HEK293 (cell line): ENCODE results near the gene FEZF1.

Experiments used
- CTCF ChIA-PET: fragments of 350-600 bp; formaldehyde crosslinking; extraction: SDS; loops from one replicate; lab custom pipeline; 2021; ENCODE audit warnings: antibody characterized with exemption; lab: Yijun Ruan, JAX
- POLR2A ChIA-PET: fragments of 300-600 bp; formaldehyde crosslinking; extraction: SDS; loops from one replicate; lab custom pipeline; 2020; ENCODE audit warnings: antibody characterized with exemption, inconsistent platforms; lab: Yijun Ruan, JAX
- H3K27ac ChIP-seq: fragments of 200-500 bp; sonication (Bioruptor generic); 2 replicates; pipeline ENCODE4 v1.5.1; 2014; ENCODE audit warnings: low read depth, low read length, control low read depth, inconsistent platforms; ENCODE audit errors: extremely low read depth
- H3K36me3 ChIP-seq, 2 experiments: fragments of 200-500 bp in 1 of 2; sonication (Bioruptor generic) in 1 of 2; 1 replicate in 1 of 2; 2 replicates in 1 of 2; pipeline ENCODE4 v1.5.1; 2014 to 2017; ENCODE audit warnings: inconsistent platforms in 2 of 2, low read length in 2 of 2; ENCODE audit not compliant: control insufficient read depth in 2 of 2, insufficient read depth in 1 of 2
- H3K4me1 ChIP-seq: fragments of 200-500 bp; sonication (Bioruptor generic); 2 replicates; pipeline ENCODE4 v1.5.1; 2014; ENCODE audit warnings: mild to moderate bottlenecking, low read length, inconsistent platforms; ENCODE audit not compliant: control insufficient read depth, insufficient read depth
- H3K4me3 ChIP-seq: 2 replicates; pipeline ENCODE4 v1.5.1; 2011; ENCODE audit warnings: low read depth, mild to moderate bottlenecking, control low read depth, low read length, moderate library complexity
- H3K9me3 ChIP-seq: fragments of 200-500 bp; sonication (Bioruptor generic); 2 replicates; pipeline ENCODE4 v1.5.1; 2014; ENCODE audit warnings: low read depth, low read length, inconsistent platforms; ENCODE audit not compliant: control insufficient read depth, insufficient read depth
- GLI4 ChIP-seq: fragments of 450-650 bp; formaldehyde crosslinking; IDR thresholded peaks from 2 replicates; pipeline ENCODE4 v1.5.1; 2016; ENCODE audit warnings: missing biosample characterization, missing genetic modification characterization
- KLF1 ChIP-seq: fragments of 450-650 bp; formaldehyde crosslinking; IDR thresholded peaks from 2 replicates; pipeline ENCODE4 v1.5.1; 2016; ENCODE audit warnings: missing biosample characterization, missing genetic modification characterization
- KLF16 ChIP-seq: fragments of 450-650 bp; formaldehyde crosslinking; IDR thresholded peaks from 2 replicates; pipeline ENCODE4 v1.5.1; 2017; ENCODE audit warnings: missing biosample characterization, missing genetic modification characterization
- PRDM2 ChIP-seq: fragments of 450-650 bp; formaldehyde crosslinking; IDR thresholded peaks from 2 replicates; pipeline ENCODE4 v1.5.1; 2016; ENCODE audit warnings: missing biosample characterization, missing genetic modification characterization, borderline replicate concordance
- ZBTB44 ChIP-seq: fragments of 450-650 bp; IDR thresholded peaks from 2 replicates; pipeline ENCODE4 v1.5.1; 2018; ENCODE audit warnings: missing biosample characterization, mild to moderate bottlenecking, missing genetic modification characterization
- ZFP41 ChIP-seq: fragments of 450-650 bp; formaldehyde crosslinking; IDR thresholded peaks from 2 replicates; pipeline ENCODE4 v1.5.1; 2016; ENCODE audit warnings: missing biosample characterization, missing genetic modification characterization, borderline replicate concordance
- ZNF211 ChIP-seq: fragments of 450-650 bp; formaldehyde crosslinking; IDR thresholded peaks from 2 replicates; pipeline ENCODE4 v1.5.1; 2016; ENCODE audit warnings: low read depth, missing biosample characterization, missing genetic modification characterization
- ZNF76 ChIP-seq: fragments of 450-650 bp; formaldehyde crosslinking; IDR thresholded peaks from 2 replicates; pipeline ENCODE4; 2016; ENCODE audit warnings: low read depth, missing biosample characterization, missing genetic modification characterization, borderline replicate concordance
- ZNF792 ChIP-seq: fragments of 450-650 bp; formaldehyde crosslinking; IDR thresholded peaks from 2 replicates; pipeline ENCODE4 v1.5.1; 2016; ENCODE audit warnings: missing biosample characterization, missing genetic modification characterization
- ZSCAN4 ChIP-seq: fragments of 450-650 bp; formaldehyde crosslinking; IDR thresholded peaks from 2 replicates; pipeline ENCODE4 v1.5.1; 2017; ENCODE audit warnings: missing biosample characterization, missing genetic modification characterization

Gene FEZF1

GRCh38 chr7:122329145-122329802 is 24.7 kb upstream of the FEZF1 start:
- no peak overlapping the region for H3K4me3 ChIP-seq
- TF ChIP-seq KLF16 (tag by site-specific recombination): no peak
- TF ChIP-seq PRDM2 (tag by site-specific recombination): no peak
- no peak for TF ChIP-seq KLF1
- TF ChIP-seq GLI4: no peak
- no peak for TF ChIP-seq ZFP41 (tag by site-specific recombination)
- no peak for TF ChIP-seq ZNF211 (tag by site-specific recombination)
- TF ChIP-seq ZBTB44 (tag by site-specific recombination): no peak
- TF ChIP-seq ZNF792: no peak
- no peaks in the 10 kb centered on the region for H3K9me3 ChIP-seq
- H3K4me1 ChIP-seq: no peaks in the 10 kb centered on the region
- H3K27ac ChIP-seq: no peak overlapping the region
- ChIA-PET POLR2A (no interaction called here), CTCF (interaction anchor here (0.6 kb wide), 1 partner anchor 23 kb away, joined by 3 read pairs; no protein-coding TSS in a partner anchor)
- no peaks in the 10 kb centered on the region for H3K36me3 ChIP-seq

- Histone ChIP-seq H3K4me3 (no peak overlapping the region), H3K36me3 (no peaks in the 10 kb centered on the region), H3K9me3 (no peaks in the 10 kb centered on the region), H3K27ac (no peak overlapping the region), H3K4me1 (no peaks in the 10 kb centered on the region)
- ChIA-PET POLR2A (interaction anchor here (0.6 kb wide), 1 partner anchor 10 kb away, joined by 4 read pairs; no protein-coding TSS in a partner anchor), CTCF (interaction anchor here (0.7 kb wide), 1 partner anchor 10 kb away, joined by 3 read pairs; no protein-coding TSS in a partner anchor)
- TF ChIP-seq ZNF76 (tag by site-specific recombination) (no peak), ZSCAN4 (tag by site-specific recombination) (peak; percentile 88)
These were observed 23.4 kb upstream of the FEZF1 start for GRCh38 chr7:122327969-122328368.
